HEK293 (cell line): Measurements from ENCODE around the gene C11orf21.

Experiments
- ZFP3 ChIP-seq: fragments of 450-650 bp; formaldehyde crosslinking; IDR thresholded peaks from 2 replicates; pipeline ENCODE4 v1.5.1; 2016; ENCODE audit warnings: low read depth, missing biosample characterization, missing genetic modification characterization
- ZNF777 ChIP-seq: fragments of 450-650 bp; formaldehyde crosslinking; IDR thresholded peaks from 2 replicates; pipeline ENCODE4 v1.5.1; 2017; ENCODE audit warnings: missing biosample characterization, missing genetic modification characterization, borderline replicate concordance
- TF ChIP-seq, protein P1 (sequence below): fragments of 450-650 bp; formaldehyde crosslinking; IDR thresholded peaks from 2 replicates; pipeline ENCODE4 v1.5.1; 2016; ENCODE audit warnings: missing biosample characterization, missing genetic modification characterization
- TF ChIP-seq, protein P2 (sequence below): fragments of 450-650 bp; formaldehyde crosslinking; IDR thresholded peaks from 2 replicates; pipeline ENCODE4 v1.5.1; 2016; ENCODE audit warnings: missing biosample characterization, missing genetic modification characterization
- TF ChIP-seq, protein P3 (sequence below): fragments of 450-650 bp; formaldehyde crosslinking; IDR thresholded peaks from 2 replicates; pipeline ENCODE4 v1.5.1; 2016; ENCODE audit warnings: missing biosample characterization, missing genetic modification characterization
- TF ChIP-seq, protein P4 (sequence below): fragments of 450-650 bp; formaldehyde crosslinking; optimal IDR thresholded peaks from 2 replicates; pipeline ENCODE3; 2016; ENCODE audit warnings: missing biosample characterization, mild to moderate bottlenecking, missing genetic modification characterization
- TF ChIP-seq, protein P5 (sequence below): fragments of 450-650 bp; formaldehyde crosslinking; IDR thresholded peaks from 2 replicates; pipeline ENCODE4 v1.5.1; 2016; ENCODE audit warnings: missing biosample characterization, missing genetic modification characterization

DNA sequence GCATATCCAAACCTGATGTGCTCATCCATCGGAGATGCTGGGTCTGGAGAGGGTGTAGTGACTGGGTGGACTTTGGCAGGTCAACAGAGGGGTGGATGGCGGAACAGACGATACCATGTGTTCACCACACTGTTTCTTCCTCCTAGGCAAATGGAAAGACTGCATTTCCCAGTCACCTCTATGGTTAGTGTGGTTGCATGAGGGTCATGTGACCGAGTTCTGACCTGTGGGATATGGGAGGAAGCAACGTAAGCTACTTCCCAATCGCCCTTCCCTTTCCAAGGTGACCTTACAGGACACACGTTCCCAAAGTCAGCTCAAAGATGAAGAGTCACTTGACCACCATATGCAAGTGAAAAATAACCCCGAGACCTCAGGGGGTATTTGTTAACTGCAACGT lies 27.8 kb upstream of the C11orf21 start:
- TF ChIP-seq, protein P1, sequence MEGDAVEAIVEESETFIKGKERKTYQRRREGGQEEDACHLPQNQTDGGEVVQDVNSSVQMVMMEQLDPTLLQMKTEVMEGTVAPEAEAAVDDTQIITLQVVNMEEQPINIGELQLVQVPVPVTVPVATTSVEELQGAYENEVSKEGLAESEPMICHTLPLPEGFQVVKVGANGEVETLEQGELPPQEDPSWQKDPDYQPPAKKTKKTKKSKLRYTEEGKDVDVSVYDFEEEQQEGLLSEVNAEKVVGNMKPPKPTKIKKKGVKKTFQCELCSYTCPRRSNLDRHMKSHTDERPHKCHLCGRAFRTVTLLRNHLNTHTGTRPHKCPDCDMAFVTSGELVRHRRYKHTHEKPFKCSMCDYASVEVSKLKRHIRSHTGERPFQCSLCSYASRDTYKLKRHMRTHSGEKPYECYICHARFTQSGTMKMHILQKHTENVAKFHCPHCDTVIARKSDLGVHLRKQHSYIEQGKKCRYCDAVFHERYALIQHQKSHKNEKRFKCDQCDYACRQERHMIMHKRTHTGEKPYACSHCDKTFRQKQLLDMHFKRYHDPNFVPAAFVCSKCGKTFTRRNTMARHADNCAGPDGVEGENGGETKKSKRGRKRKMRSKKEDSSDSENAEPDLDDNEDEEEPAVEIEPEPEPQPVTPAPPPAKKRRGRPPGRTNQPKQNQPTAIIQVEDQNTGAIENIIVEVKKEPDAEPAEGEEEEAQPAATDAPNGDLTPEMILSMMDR (tag by site-specific recombination) = no peak
- TF ChIP-seq, protein P2, sequence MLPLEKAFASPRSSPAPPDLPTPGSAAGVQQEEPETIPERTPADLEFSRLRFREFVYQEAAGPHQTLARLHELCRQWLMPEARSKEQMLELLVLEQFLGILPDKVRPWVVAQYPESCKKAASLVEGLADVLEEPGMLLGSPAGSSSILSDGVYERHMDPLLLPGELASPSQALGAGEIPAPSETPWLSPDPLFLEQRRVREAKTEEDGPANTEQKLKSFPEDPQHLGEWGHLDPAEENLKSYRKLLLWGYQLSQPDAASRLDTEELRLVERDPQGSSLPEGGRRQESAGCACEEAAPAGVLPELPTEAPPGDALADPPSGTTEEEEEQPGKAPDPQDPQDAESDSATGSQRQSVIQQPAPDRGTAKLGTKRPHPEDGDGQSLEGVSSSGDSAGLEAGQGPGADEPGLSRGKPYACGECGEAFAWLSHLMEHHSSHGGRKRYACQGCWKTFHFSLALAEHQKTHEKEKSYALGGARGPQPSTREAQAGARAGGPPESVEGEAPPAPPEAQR = no peak
- TF ChIP-seq ZFP3 (tag by site-specific recombination) = no peak
- TF ChIP-seq, protein P3, sequence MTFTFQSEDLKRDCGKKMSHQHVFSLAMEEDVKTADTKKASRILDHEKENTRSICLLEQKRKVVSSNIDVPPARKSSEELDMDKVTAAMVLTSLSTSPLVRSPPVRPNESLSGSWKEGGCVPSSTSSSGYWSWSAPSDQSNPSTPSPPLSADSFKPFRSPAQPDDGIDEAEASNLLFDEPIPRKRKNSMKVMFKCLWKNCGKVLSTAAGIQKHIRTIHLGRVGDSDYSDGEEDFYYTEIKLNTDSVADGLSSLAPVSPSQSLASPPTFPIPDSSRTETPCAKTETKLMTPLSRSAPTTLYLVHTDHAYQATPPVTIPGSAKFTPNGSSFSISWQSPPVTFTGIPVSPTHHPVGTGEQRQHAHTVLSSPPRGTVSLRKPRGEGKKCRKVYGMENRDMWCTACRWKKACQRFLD = no peak
- TF ChIP-seq, protein P4, sequence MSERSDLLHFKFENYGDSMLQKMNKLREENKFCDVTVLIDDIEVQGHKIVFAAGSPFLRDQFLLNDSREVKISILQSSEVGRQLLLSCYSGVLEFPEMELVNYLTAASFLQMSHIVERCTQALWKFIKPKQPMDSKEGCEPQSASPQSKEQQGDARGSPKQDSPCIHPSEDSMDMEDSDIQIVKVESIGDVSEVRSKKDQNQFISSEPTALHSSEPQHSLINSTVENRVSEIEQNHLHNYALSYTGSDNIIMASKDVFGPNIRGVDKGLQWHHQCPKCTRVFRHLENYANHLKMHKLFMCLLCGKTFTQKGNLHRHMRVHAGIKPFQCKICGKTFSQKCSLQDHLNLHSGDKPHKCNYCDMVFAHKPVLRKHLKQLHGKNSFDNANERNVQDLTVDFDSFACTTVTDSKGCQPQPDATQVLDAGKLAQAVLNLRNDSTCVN (tag by site-specific recombination) = no peak
- TF ChIP-seq ZNF777 (tag by site-specific recombination) = no peak
- TF ChIP-seq, protein P5, sequence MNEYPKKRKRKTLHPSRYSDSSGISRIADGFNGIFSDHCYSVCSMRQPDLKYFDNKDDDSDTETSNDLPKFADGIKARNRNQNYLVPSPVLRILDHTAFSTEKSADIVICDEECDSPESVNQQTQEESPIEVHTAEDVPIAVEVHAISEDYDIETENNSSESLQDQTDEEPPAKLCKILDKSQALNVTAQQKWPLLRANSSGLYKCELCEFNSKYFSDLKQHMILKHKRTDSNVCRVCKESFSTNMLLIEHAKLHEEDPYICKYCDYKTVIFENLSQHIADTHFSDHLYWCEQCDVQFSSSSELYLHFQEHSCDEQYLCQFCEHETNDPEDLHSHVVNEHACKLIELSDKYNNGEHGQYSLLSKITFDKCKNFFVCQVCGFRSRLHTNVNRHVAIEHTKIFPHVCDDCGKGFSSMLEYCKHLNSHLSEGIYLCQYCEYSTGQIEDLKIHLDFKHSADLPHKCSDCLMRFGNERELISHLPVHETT (tag by site-specific recombination) = no peak
